IMR-90 (cell line): ENCODE data around the gene OPRM1.

Source experiments
- BHLHE40 ChIP-seq: fragments of 150-350 bp; IDR thresholded peaks from 2 replicates; pipeline ENCODE4 v1.6.1; 2016; ENCODE audit warnings: mild to moderate bottlenecking, low read depth, low read length
- CEBPB ChIP-seq: IDR thresholded peaks from 2 replicates; pipeline ENCODE4 v1.6.1; 2012; ENCODE audit warnings: low read depth, low read length, improper control_type of control experiment
- CTCF ChIP-seq: conservative IDR thresholded peaks from 2 replicates; pipeline ENCODE4 v1.5.1; 2012; ENCODE audit warnings: mild to moderate bottlenecking, low read depth, low read length, improper control_type of control experiment
- ELK1 ChIP-seq: fragments of 150-350 bp; IDR thresholded peaks from 2 replicates; pipeline ENCODE4 v1.6.1; 2016; ENCODE audit warnings: low read depth, mild to moderate bottlenecking, low read length, moderate library complexity, borderline replicate concordance
- FOS ChIP-seq: fragments of 150-350 bp; IDR thresholded peaks from 2 replicates; pipeline ENCODE4 v1.6.1; 2016; ENCODE audit warnings: low read depth, low read length
- MXI1 ChIP-seq: IDR thresholded peaks from 2 replicates; pipeline ENCODE4 v1.6.1; 2012; ENCODE audit warnings: low read depth, mild to moderate bottlenecking, low read length, moderate library complexity, borderline replicate concordance
- POLR2A ChIP-seq: IDR thresholded peaks from 2 replicates; pipeline ENCODE4 v1.6.1; 2012; ENCODE audit warnings: mild to moderate bottlenecking, low read depth, low read length
- RAD21 ChIP-seq: IDR thresholded peaks from 2 replicates; pipeline ENCODE4 v1.6.1; 2012; ENCODE audit warnings: low read length, improper control_type of control experiment
- SMC3 ChIP-seq: fragments of 150-350 bp; IDR thresholded peaks from 2 replicates; pipeline ENCODE4 v1.6.1; 2016; ENCODE audit warnings: low read depth, mild to moderate bottlenecking, antibody characterized with exemption, low read length, moderate library complexity
- USF2 ChIP-seq: fragments of 150-350 bp; IDR thresholded peaks from 2 replicates; pipeline ENCODE4 v1.6.1; 2017; ENCODE audit warnings: mild to moderate bottlenecking, antibody characterized with exemption, low read length, low read depth

- TF ChIP-seq CTCF (no peak), MXI1 (no peak), FOS (no peak), SMC3 (no peak), BHLHE40 (no peak), RAD21 (no peak), USF2 (no peak), POLR2A (no peak), CEBPB (no peak), ELK1 (no peak)
These were observed 57.8 kb downstream of the OPRM1 start for GRCh38 chr6:154096834-154097233.
